ENCODE data around the gene ARMC9. TPM values are rescaled to one million over a fixed set of nuclear protein-coding genes. Genes with fewer than 3 reads are reported as not detected.

The ARMC9 gene
- total and polyA plus RNA-seq, 2 of the 13 experiments (the other 11 are each of a cell fraction or from before 2014, with no cell fraction given), result 9.1 to 12.8 TPM

DNA sequence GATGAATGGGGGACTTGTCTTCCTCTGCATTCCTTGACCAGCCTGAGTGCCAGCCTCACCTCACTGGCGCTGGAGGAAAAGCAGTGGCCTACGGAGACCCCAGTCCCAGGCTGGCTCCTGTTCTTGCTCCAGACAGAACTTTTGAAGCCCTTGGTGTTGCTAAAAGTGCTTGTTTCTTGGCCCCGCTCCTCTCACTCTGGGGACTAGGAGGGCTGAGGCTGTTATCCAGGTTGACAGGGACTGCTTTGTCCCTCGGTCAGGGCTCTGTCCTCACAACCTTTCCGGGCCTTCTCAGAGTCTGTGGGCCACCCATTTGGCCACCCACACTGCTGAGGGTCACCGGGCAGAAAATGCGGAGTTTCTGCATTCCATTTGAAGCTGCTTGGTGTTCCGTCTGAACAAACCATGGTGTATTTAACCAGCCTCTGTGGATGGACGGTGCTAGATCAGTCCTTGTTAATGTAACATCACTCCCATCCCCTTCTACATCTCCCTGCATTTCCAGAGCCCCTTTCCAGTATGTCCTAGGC lies 222.7 kb downstream of the ARMC9 start:
- Histone ChIP-seq H3K4me2 (ENCODE audit: low read depth, low read length) (peak overlapping the region; percentile 56; the same call in 1 of the 2 replicates), H2AFZ (ENCODE audit: low read length) (no peak overlapping the region), H3K27ac (ENCODE audit: extremely low read length, insufficient read depth, low read length) (no peak overlapping the region), H4K20me1 (ENCODE audit: insufficient read depth, low read length) (no peaks in the 10 kb centered on the region), H3K9me3 (ENCODE audit: low read length) (no peaks in the 10 kb centered on the region), H3K4me3 (replicated peaks in 1 of 3; ENCODE audit: insufficient read depth in 1 of 3, low read depth in 2 of 3, low read length in 3 of 3) (no peak overlapping the region), H3K4me1 (ENCODE audit: insufficient read depth, low read length) (peaks cover 44% of the 10 kb centered on the region), H3K36me3 (replicated peaks in 1 of 2; ENCODE audit: control insufficient read depth in 1 of 2, insufficient read depth in 2 of 2, low read length in 2 of 2) (no peaks in the 10 kb centered on the region), H3K79me2 (ENCODE audit: insufficient read depth, low read length) (no peaks in the 10 kb centered on the region), H3K27me3 (ENCODE audit: control insufficient read depth in 1 of 2, insufficient read depth in 2 of 2, low read length in 2 of 2) (peaks cover 0 to 8% of the 10 kb centered on the region in 2 experiments; a peak in 2 of 5 replicates), H3K9ac (ENCODE audit: insufficient read depth, low read depth, low read length) (no peak overlapping the region)
- ChIA-PET POLR2A (interaction anchor here (1.1 to 3.9 kb wide), 3 partner anchors 31 to 43 kb away, joined by 3 to 21 read pairs (median 4); partner anchors contain the start of gene NCL), CTCF (ENCODE audit: low intra/inter-chr PET ratio, low total read pairs) (no interaction called here)
- FAIRE-seq (no peak), DNase-seq (ENCODE audit: low spot score) (no peak), ATAC-seq (peak; percentile 11)
- BruUV-seq (replicated peaks), result no TSS peak
- in situ Hi-C loops (cut with HindIII; ENCODE audit: extremely low pct_ligation_motif_present, low pct_unique_long_range_greater_than_20kb), result no loop called here
- 38% methylated on average over 9 of the region's 9 CpGs for WGBS (ENCODE audit: low lambda C conversion rate)
- intact Hi-C loops (cut with micrococcal nuclease; ENCODE audit: unreplicated experiment), result no loop called here
- TF ChIP-seq ZNF572 (CRISPR knock-in tag; IDR thresholded peaks at IDR 0.05), result 0 out of 2 replicates have a peak, but pooled peaks have one; percentile 21
- no peak for TF ChIP-seq ZFYVE20 (CRISPR knock-in tag; IDR thresholded peaks at IDR 0.05; ENCODE audit: borderline replicate concordance, low read depth)
- TF ChIP-seq, protein P1, sequence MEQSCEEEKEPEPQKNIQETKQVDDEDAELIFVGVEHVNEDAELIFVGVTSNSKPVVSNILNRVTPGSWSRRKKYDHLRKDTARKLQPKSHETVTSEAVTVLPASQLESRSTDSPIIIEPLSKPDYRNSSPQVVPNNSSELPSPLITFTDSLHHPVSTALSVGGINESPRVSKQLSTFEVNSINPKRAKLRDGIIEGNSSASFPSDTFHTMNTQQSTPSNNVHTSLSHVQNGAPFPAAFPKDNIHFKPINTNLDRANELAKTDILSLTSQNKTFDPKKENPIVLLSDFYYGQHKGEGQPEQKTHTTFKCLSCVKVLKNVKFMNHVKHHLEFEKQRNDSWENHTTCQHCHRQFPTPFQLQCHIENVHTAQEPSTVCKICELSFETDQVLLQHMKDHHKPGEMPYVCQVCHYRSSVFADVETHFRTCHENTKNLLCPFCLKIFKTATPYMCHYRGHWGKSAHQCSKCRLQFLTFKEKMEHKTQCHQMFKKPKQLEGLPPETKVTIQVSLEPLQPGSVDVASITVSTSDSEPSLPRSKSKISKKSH (CRISPR knock-in tag; IDR thresholded peaks at IDR 0.05; ENCODE audit: borderline replicate concordance), result no peak
- 0 out of 2 replicates have a peak, but pooled peaks have one; percentile 18 for TF ChIP-seq PHF21A (CRISPR knock-in tag; IDR thresholded peaks at IDR 0.05)

- DNase-seq (ENCODE audit: low spot score), result no peak
- H3K27me3 ChIP-seq (ENCODE audit: control insufficient read depth in 1 of 2, insufficient read depth in 2 of 2, low read length in 2 of 2), result peaks cover 0 to 8% of the 10 kb centered on the region in 2 experiments; a peak in 2 of 5 replicates
- no peak overlapping the region for H3K4me3 ChIP-seq (replicated peaks in 1 of 3; ENCODE audit: insufficient read depth in 1 of 3, low read depth in 2 of 3, low read length in 3 of 3)
- H3K27ac ChIP-seq (ENCODE audit: extremely low read length, insufficient read depth, low read length), result no peak overlapping the region
- H3K36me3 ChIP-seq (replicated peaks in 1 of 2; ENCODE audit: control insufficient read depth in 1 of 2, insufficient read depth in 2 of 2, low read length in 2 of 2), result no peaks in the 10 kb centered on the region
- POLR2A ChIA-PET, result no interaction called here
- peaks cover 45% of the 10 kb centered on the region for H3K4me1 ChIP-seq (ENCODE audit: insufficient read depth, low read length)
- no peak for ATAC-seq
- no peak overlapping the region for H3K9ac ChIP-seq (ENCODE audit: insufficient read depth, low read depth, low read length)
- BruUV-seq (replicated peaks), result no TSS peak
- H3K9me3 ChIP-seq (ENCODE audit: low read length), result no peaks in the 10 kb centered on the region
- CTCF ChIA-PET (ENCODE audit: low intra/inter-chr PET ratio, low total read pairs), result no interaction called here
- H2AFZ ChIP-seq (ENCODE audit: low read length), result no peak overlapping the region
- H3K79me2 ChIP-seq (ENCODE audit: insufficient read depth, low read length), result no peaks in the 10 kb centered on the region
- 45% methylated on average over 2 of the region's 2 CpGs for WGBS (ENCODE audit: low lambda C conversion rate)
- no peaks in the 10 kb centered on the region for H4K20me1 ChIP-seq (ENCODE audit: insufficient read depth, low read length)
- no peak for FAIRE-seq
- intact Hi-C loops (cut with micrococcal nuclease; ENCODE audit: unreplicated experiment), result no loop called here
- no peak overlapping the region for H3K4me2 ChIP-seq (ENCODE audit: low read depth, low read length)
- in situ Hi-C loops (cut with HindIII; ENCODE audit: extremely low pct_ligation_motif_present, low pct_unique_long_range_greater_than_20kb), result no loop called here
- no peak for TF ChIP-seq ZNF616 (CRISPR knock-in tag; IDR thresholded peaks at IDR 0.05; ENCODE audit: low read depth)
- no peak for TF ChIP-seq LCORL (IDR thresholded peaks at IDR 0.05)
- no peak for TF ChIP-seq LCORL (CRISPR knock-in tag; IDR thresholded peaks at IDR 0.05)
- no peak for TF ChIP-seq SNAPC4 (CRISPR knock-in tag; IDR thresholded peaks at IDR 0.05)
- no peak for TF ChIP-seq MAFF (IDR thresholded peaks at IDR 0.05; ENCODE audit: low read depth, low read length)
Measured at GRCh38 chr2:231422056-231422455, 223.6 kb downstream of the ARMC9 start.

Data from HepG2 (cell line).